Stimulated activated CD4-positive, alpha-beta T cell treated with anti-CD3 and anti-CD28 coated beads, Interleukin-2, amount 100 ng/mL, for 48 hours (primary cell): ENCODE results near the gene TSPAN11.

Experiments used
- DNase-seq, 2 donors: peaks; one replicate each; pipeline ENCODE4 v3.0.0-alpha.2; 2020

The TSPAN11 gene

DNA sequence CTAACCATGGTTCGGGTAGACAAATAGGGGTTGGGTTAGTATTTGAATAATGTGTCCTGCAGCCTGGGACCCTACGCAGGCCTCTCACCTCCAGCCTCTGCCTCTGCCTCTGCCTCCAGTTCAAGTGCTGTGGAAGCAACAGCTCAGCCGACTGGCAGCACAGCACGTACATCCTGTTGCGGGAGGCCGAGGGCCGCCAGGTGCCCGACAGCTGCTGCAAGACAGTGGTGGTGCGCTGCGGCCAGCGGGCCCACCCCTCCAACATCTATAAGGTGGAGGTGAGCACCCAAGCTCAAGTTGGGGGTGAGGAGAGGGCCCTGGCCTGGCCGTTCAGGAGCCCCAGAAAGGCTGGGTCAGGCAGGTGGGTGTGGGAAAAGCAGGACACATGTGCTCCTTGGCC is 55.9 kb downstream of the TSPAN11 start:
- no peak for DNase-seq

GRCh38 chr12:30985814-30986452 is 59.4 kb downstream of the TSPAN11 start:
- peak; percentile 21 to 23 for DNase-seq

- DNase-seq: no peak
These were observed 61.5 kb downstream of the TSPAN11 start for GRCh38 chr12:30988086-30988485.

GRCh38 chr12:30988646-30989286 is 62.2 kb downstream of the TSPAN11 start:
- DNase-seq: no peak

DNA sequence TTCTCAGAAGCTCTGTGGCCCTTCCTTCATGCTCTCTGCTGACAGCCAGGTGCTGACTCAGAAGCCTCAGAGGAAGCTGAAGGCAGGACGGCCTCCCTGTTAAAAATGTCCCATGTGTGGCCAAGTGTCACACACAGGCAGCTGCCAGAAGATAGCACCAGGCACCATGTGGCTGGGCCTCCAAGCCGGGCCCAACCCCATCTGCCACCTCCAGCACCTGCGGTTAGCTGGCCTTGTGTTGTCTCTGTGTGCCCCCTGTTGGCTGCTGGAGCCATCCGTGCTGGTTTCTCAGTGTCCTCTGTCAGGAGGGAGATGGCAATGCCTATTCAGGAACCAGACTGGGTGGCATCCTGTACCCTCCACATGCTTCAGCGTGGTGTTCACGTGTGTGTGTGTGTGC is 63.2 kb downstream of the TSPAN11 start:
- peak in 1 of 2 donors; percentile 3 for DNase-seq

DNA sequence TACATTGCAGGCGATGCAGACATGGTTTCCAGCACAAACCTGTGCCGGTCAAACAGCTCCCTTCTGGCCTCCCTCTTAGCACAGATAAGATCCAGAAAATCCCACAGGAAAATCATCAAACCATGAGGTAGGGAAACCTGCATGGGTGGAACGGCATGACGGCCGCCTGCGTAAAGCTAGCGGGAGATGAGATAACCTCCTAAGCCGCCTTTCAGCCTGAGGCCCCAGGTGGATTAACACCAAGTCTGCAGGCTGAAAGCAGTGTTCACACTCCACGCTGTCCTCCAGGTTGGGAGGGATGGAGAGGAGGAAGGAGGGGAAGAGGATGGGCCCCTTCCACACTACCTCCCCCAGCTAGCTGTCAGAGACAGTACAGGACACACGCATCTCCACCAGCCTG is 63.8 kb downstream of the TSPAN11 start:
- no peak for DNase-seq

GRCh38 chr12:30990776-30991175 is 64.2 kb downstream of the TSPAN11 start:
- DNase-seq: no peak

- no peak for DNase-seq
These were observed 64.9 kb downstream of the TSPAN11 start for GRCh38 chr12:30991466-30991865.

DNA sequence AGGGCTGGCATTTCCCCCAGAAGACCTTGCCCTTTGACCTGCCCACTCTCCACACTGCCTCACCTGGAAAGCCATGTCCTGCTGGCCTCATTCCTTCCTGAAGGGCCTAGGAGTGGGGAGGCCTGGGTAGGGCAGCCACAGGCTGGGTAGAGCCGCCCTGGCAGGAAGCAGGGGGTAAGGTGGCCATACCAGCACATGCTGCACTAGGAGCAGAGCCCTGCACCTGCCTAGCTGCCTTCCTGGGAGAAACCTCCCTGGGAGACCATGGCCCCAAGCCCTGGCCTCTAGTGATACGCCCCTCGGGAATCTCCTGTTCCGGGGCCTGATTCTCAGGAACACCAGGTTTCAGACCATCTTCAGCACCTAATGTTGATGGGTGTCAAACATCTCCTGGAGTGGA is 65.8 kb downstream of the TSPAN11 start:
- DNase-seq: no peak

DNA sequence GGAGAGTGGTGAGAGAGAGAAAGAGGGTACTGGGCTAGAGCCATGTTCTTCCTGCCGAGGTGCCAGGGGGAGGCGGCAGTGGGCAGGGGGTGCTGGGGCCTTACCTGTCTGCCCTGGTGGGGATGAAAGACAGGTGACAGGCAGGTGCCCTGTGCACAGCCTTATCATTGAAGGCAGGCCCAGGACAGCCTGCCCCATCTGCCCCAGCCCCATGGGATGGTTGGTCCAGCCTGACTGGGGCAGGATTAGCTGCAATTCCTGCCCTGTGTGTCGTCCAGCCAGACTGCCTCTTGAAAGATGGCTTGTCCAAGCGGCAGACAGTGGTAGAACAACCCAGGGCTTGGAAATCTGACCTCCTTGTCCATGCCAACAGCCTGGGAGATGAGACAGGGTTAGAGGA is 67.2 kb downstream of the TSPAN11 start:
- no peak for DNase-seq

DNA sequence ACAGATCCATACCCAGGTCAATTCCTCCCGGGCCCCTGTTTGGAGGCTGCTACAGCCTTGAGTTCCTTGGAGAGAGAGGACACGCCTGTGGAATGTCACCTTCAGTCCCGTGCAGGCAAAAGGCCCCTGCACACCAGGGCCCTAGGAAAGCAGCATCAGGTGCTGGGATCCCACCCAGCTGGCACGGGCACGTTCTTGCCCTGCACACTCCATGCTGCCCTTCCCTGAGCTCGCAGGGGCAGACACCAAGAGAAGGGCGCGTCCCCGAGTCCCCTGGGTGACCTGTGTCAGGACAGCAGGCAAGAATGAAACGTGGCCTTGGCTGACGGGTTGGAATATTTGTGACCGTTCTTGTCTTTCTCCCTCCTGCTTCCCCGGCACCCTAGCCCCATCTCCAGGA is 67.7 kb downstream of the TSPAN11 start:
- DNase-seq: no peak

DNA sequence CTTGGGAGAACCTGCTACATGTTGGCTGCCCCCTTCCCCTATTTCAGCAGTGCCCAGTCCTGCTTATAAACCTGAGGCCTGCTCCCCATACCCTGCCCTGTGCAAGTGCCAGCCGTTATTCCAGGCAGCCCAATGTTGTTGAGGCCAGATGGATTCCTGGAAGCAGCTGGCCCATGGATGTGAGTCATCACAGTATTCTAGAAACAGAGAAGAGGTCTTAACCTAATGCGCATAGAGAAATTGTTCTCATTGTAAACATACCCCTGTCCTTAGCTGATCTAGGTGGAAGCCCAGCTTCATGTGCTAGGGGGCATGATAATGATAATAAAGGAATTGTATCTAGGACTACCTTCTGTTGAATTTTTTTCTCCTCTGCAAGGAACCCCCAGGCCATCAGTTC is 69.7 kb downstream of the TSPAN11 start:
- DNase-seq: no peak

DNA sequence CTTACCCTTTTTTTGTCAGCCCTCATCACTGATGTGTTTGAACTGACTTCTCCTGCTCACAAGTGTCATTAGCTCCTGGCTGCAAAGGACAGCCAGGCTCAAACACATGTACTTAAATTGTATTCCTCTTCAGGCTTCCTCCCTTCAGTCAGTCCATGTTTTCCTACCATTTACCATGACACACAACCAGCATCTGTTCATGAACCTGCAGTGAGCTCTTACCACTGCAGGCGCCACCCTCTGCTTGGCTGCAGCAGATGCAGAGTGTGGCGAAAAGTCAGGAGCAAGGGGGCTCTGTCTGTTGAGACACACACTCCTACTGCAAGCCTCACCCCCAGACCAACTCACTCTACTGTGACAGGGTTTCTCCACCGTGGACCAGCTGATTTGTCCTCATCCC is 70.2 kb downstream of the TSPAN11 start:
- no peak for DNase-seq

DNA sequence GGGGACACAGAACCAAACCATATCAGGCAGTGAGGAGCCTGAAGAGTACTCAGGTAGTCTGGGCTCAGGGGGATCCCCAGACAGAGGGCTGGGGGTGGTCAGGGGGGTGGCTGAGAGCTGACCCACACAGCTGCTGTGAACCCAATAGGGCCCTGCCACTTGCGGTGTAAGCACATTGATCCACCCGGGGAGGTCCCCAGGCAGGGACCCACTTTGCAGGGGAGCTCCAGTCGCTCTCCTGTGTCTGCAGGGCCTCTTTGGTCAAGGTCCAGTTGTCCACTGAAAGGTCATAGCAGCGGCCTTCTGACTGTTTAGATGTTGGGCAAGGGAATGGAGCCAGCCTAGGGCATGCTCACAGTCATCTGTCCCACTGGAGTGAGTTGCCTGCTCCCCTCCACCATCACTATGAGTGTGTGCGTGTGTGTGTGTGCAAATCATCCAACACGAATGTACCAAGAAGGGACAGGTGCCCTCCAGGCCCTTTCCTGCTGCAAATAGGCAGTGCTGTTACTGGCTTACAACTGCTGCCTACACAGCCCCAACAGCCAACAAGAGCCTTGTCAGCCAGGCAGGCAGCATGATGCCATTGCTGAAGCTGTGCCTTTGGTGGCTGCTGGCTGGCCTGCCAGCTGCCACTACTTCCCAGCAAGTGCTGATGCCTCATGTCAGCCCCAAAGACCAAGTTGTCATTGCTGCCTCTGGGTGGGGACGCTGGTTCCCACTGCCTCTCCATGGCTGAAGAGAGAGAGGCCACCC is 71.3 kb downstream of the TSPAN11 start:
- DNase-seq: no peak

DNA sequence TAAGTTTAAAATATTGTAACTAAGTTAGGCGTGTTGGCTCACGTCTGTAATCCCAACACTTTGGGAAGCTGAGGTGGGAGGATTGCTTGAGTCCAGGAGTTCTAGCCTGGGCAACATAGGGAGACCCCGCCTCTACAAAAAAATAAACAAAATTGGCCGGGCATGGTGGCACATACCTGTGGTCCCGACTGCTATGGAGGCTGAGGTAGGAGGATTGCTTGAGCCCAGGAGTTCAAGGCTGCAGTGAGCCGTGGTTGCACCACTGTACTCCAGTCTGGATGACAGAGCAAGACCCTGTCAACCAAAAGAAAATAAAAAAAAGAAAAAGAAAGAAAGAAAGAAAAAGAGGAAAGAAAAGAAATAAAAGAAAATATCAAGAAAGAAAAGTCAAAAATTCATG is 72.5 kb downstream of the TSPAN11 start:
- DNase-seq: no peak

DNA sequence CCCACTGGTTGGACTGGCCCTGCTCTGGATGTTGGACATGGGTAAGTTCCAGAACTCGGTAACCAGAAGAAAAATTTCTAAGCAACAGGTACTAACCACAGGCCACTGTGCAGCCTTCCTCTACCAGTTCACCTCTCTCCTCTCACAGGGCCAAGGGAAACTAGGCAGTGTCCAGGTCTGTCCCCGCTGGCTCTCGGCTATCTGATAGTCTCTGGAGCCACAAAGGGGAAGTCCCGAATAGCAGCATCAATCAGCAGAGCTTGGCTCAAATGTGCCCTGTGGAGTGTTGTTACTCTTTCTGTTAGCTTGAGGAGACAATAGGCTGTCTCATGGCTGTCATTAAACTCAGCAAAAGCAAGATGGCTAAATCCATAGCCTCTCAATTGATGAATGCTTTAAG is 73.2 kb downstream of the TSPAN11 start:
- DNase-seq: no peak

DNA sequence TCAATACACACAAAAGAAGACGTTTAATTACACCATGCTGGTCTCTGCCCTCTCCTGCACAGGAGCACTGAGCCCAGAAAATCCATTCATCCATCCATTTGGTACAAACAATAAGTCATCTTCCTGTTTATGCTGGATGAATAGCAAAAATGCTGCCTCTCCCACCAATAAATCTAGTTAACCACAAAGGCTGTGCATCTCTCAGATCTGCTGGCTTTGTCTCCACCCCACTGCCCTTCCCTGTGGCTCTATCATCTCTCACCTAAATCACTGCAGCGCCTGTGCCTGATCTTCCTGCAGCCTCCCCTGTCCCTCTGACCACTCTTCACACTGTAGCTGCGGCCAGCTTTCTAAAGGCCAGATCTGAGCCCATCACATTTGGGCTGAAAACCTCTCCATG is 74.2 kb downstream of the TSPAN11 start:
- DNase-seq: no peak

GRCh38 chr12:31001581-31002360 is 75.2 kb downstream of the TSPAN11 start:
- DNase-seq: no peak

DNA sequence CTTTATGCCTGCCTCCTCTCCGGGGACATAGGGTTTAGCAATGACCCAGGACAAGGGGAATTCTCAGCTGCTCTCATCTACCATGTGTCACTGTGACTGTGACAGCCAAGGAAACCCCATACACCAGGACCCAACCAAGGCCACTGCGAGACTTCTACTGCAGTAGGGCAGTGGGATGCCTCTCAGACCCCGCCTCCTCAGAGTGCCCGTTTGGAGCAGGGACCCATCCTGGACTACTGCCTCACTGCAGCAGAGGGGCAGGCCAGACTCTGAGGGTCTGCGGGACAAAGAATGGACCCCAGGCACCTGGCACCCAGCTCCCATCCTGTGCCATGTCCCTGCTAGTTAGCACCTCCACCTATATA is 75.8 kb downstream of the TSPAN11 start:
- DNase-seq: no peak

- no peak for DNase-seq
These were observed 76.5 kb downstream of the TSPAN11 start for GRCh38 chr12:31002999-31003398.

DNA sequence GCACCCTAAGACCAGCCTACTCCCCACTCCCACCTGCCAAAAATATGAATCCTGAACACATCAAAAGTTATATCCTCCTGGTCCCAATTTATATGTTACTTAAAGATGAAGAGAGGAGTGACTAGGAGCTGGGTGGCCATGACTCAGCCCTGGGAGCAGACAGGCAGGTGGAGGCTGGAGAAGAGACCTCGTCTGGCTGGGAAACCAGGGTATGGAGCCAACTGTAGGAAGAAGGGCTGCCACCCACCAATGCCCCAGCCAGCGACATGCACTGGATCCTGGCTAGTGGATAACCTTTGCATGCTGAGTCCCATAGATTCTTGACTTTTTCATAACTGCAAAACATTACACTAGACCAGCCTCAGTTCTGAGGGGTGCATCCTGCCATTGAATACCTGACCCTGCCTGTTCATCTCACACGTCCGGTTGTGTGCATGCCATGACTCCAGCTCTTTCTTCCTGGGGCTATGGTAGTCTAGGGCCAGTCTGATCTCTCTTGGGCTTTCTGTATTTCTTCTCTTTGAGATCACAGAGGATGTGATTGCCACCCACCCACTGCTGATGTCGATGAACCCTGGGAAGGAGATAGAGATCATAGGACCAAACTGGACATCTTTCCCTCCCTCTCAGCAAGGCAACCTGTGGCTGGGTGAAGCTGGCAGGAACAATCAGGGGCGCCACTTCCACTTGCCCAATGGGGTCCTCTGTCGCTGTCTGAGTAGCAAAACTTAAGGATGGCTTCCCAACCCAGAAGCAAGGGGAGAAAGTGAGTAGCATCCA is 77.5 kb downstream of the TSPAN11 start:
- no peak for DNase-seq

GRCh38 chr12:31004666-31005065 is 78.1 kb downstream of the TSPAN11 start:
- DNase-seq: no peak
